Astrocyte of the spinal cord (primary cell): ENCODE data around the gene LGI1.

ENCODE experiments used
- DNase-seq: peaks from one replicate; pipeline ENCODE4 v3.0.0; 2011; ENCODE audit warnings: low read depth, low spot score
- H3K4me3 ChIP-seq: 2 replicates; pipeline ENCODE4 v1.5.1; 2011; ENCODE audit warnings: low read depth, mild to moderate bottlenecking, low read length, moderate library complexity
- CTCF ChIP-seq: IDR thresholded peaks from 2 replicates; pipeline ENCODE4 v1.5.1; 2012; ENCODE audit warnings: low read depth, mild to moderate bottlenecking, low read length, inconsistent platforms
- in situ Hi-C: cut with HindIII; loops from 2 replicates; pipeline ENCODE4 v1.10.0; 2017; ENCODE audit warnings: low sequenced_read_pairs

Gene LGI1

DNA sequence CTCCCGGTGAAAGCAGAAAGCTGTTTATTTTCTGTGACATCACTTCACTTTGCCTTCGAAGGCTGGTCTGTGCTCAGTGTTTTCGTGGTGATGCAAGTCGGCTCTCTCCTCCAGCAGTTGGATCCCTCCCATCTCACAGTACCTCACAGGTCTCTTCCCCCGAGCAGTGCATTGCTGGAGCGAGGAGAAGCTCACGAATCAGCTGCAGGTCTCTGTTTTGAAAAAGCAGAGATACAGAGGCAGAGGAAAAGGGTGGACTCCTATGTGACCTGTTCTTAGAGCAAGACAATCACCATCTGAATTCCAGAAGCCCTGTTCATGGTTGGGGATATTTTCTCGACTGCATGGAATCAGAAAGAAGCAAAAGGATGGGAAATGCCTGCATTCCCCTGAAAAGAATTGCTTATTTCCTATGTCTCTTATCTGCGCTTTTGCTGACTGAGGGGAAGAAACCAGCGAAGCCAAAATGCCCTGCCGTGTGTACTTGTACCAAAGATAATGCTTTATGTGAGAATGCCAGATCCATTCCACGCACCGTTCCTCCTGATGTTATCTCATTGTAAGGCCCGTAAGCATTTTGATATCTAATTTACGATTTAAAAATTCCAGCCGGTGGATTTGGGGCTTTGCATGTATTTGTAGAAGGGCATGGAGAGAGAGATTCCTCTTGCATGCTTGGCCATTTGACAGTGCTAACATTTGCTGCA lies at the start of gene LGI1:
LGI1 (plus strand) TSS at position 136 of the 707 bp plus-strand sequence; CDS start at position 345, 209 bp downstream.
- H3K4me3 ChIP-seq: no peak within 1 kb of the TSS
- no peak for TF ChIP-seq CTCF
- in situ Hi-C loops: no loop called here
- DNase-seq: peak; percentile 5

- H3K4me3 ChIP-seq: no peak overlapping the region
- TF ChIP-seq CTCF: no peak
- DNase-seq: no peak
- in situ Hi-C loops: no loop called here
Observed at GRCh38 chr10:93710333-93710909, 47.3 kb upstream of the LGI1 start.

DNA sequence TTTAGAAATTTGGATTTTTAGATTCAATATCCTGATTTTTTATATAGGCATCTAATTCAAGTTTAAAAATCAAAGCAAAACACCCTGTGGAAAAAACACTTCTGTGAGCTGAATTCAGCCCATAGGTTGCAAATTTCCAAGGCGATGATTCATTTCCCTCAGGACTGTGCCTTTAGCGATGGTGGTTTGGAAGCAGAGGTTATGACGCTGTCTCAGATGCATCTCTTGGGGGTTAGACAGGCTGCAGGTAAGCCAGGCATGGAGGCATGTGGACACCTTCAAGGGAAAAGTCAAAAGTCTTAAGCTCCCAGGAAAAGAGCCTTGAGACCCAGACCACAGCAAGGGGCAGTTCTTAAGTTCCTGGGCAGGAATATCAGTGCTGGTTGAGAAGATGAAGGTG lies 45.8 kb upstream of the LGI1 start:
- TF ChIP-seq CTCF: no peak
- peak; percentile 4 for DNase-seq
- in situ Hi-C loops: no loop called here
- no peak overlapping the region for H3K4me3 ChIP-seq

DNA sequence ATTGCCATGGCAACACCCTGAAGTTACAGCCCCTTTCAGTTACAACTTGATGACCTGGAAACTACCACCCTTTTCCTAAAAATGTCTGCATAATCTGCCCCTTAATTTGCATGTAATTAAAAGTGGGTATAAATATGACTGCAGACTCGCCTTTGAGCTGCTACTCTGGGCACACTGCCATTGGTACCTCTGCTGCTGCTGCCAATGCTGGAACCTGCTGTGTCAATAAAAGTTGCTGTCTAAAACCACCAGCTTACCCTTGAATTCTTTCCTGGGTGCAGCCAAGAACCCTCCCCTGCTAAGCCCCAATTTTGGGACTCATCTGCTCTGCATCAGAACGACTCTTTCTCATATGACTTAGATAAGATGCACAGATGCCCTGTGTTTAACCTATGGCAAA lies 45.1 kb upstream of the LGI1 start:
- in situ Hi-C loops: no loop called here
- TF ChIP-seq CTCF: no peak

DNA sequence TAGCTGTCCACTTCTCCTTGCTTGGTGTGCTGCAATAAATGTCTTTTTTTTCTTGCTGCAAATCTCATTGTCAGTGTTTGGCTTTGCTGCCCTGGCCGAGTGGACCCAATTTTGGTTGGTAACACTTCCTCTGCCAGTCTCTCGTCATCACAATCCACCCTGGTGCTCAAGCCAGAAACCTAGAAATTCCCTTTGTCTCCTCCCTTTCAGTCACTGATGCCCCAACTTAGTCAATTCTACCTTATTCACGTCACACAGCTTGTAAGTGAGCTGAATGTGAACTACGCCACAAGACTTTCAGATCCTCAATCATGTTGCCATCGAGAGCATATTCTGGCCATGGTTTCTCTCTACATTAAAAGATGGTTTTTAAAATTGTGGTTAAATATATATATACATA lies 42.4 kb upstream of the LGI1 start:
- in situ Hi-C loops: no loop called here
- no peak for DNase-seq
- no peak for TF ChIP-seq CTCF
- H3K4me3 ChIP-seq: no peak overlapping the region

More for the DNA sequence above, 45.1 kb upstream of the LGI1 start:
- DNase-seq: no peak
- H3K4me3 ChIP-seq: no peak overlapping the region

- no peak for TF ChIP-seq CTCF
- no peak overlapping the region for H3K4me3 ChIP-seq
- in situ Hi-C loops: no loop called here
- no peak for DNase-seq
Observed at GRCh38 chr10:93716766-93717165, 41.0 kb upstream of the LGI1 start.
